Endothelial cell of umbilical vein (primary cell): ENCODE measurements around the gene ADAM17.

ENCODE experiments used
- CTCF ChIP-seq, 2 donors: IDR thresholded peaks; 1 replicate in 1 of 2; 2 replicates in 1 of 2; pipeline ENCODE4 v1.5.1; 2011; ENCODE audit warnings: low read length in 2 of 2, mild to moderate bottlenecking in 2 of 2, moderate library complexity in 2 of 2, control low read depth in 1 of 2, inconsistent platforms in 1 of 2, low read depth in 1 of 2; ENCODE audit not compliant: insufficient read depth in 1 of 2; ENCODE audit errors: extremely low read depth in 1 of 2
- EZH2 ChIP-seq: IDR thresholded peaks from 2 replicates; pipeline ENCODE4 v1.6.1; 2012; ENCODE audit warnings: borderline replicate concordance, low read depth, mild to moderate bottlenecking, moderate library complexity, low read length, inconsistent platforms; ENCODE audit not compliant: severe bottlenecking
- GATA2 ChIP-seq: IDR thresholded peaks from 2 replicates; pipeline ENCODE4 v1.7.0; 2011; ENCODE audit warnings: low read depth, mild to moderate bottlenecking, moderate library complexity, mixed read lengths, low read length; ENCODE audit not compliant: insufficient read length, insufficient read depth
- JUN ChIP-seq: IDR thresholded peaks from 2 replicates; pipeline ENCODE4 v1.6.1; 2011; ENCODE audit warnings: borderline replicate concordance, low read depth; ENCODE audit not compliant: insufficient read length, insufficient read depth
- MAX ChIP-seq: IDR thresholded peaks from 2 replicates; pipeline ENCODE4 v1.6.1; 2011; ENCODE audit not compliant: insufficient read depth, insufficient read length
- MYC ChIP-seq: IDR thresholded peaks from one replicate; pipeline ENCODE4 v1.6.1; 2011; ENCODE audit warnings: mild to moderate bottlenecking, low read depth, low read length
- POLR2A ChIP-seq: IDR thresholded peaks from 2 replicates; pipeline ENCODE4 v1.6.1; 2012; ENCODE audit warnings: low read depth, mild to moderate bottlenecking, control low read depth, low read length
- POLR2AphosphoS5 ChIP-seq: IDR thresholded peaks from 2 replicates; pipeline ENCODE4 v1.6.1; 2012; ENCODE audit warnings: low read depth, mild to moderate bottlenecking, control low read depth, low read length, moderate library complexity; ENCODE audit not compliant: insufficient read depth

- no peak for TF ChIP-seq GATA2
- TF ChIP-seq JUN, result no peak
- no peak for TF ChIP-seq MAX
- TF ChIP-seq POLR2A, result no peak
- TF ChIP-seq EZH2, result no peak
- no peak for TF ChIP-seq POLR2AphosphoS5
- TF ChIP-seq CTCF (IDR thresholded peaks at IDR 0.05; ENCODE audit: extremely low read depth in 1 of 2, insufficient read depth in 1 of 2, low read depth in 1 of 2, low read length in 2 of 2), result no peak
- no peak for TF ChIP-seq MYC
Measured at GRCh38 chr2:9554921-9555296, 721 bp downstream of the ADAM17 start.
